Peyer's patch (tissue), 4 donors: ENCODE measurements around the gene RICTOR. TPM values are rescaled to one million over a fixed set of nuclear protein-coding genes. Genes with fewer than 3 reads are reported as not detected.

Experiments
- DNase-seq, 3 donors: peaks; one replicate each; pipeline ENCODE4 v3.0.0-alpha.2; 2017 to 2019
- H3K27ac ChIP-seq, 4 donors: fragments of 200-600 bp; sonication (generic); one replicate each; pipeline ENCODE4 v1.5.1; 2016 to 2019
- H3K27me3 ChIP-seq, 2 donors: fragments of 200-600 bp; sonication (generic); one replicate each; pipeline ENCODE4 v1.5.1; 2019
- H3K36me3 ChIP-seq, 3 donors: fragments of 200-600 bp; sonication (generic); one replicate each; pipeline ENCODE4 v1.5.1; 2016 to 2019
- H3K4me1 ChIP-seq, 4 donors: fragments of 200-600 bp; sonication (generic); one replicate each; pipeline ENCODE4 v1.5.1; 2016 to 2019
- H3K4me3 ChIP-seq, 4 donors: fragments of 200-600 bp; sonication (generic); 1 replicate in 3 of 4; 2 replicates in 1 of 4; pipeline ENCODE4 v1.5.1; 2016 to 2019; ENCODE audit warnings: mild to moderate bottlenecking in 1 of 4
- H3K9me3 ChIP-seq, 4 donors: fragments of 200-600 bp; sonication (generic); one replicate each; pipeline ENCODE4 v1.5.1; 2016 to 2019; ENCODE audit warnings: mild to moderate bottlenecking in 1 of 4
- POLR2A ChIP-seq, 2 donors: fragments of 450-650 bp; IDR thresholded peaks; one replicate each; pipeline ENCODE4 v1.5.1; 2017; ENCODE audit warnings: antibody characterized with exemption in 2 of 2, mild to moderate bottlenecking in 2 of 2, moderate library complexity in 2 of 2
- total RNA-seq, 4 donors: library from RNA; depleted of rRNA; stranded (reverse); fragments of >200 nt; gene quantifications; one replicate each; pipeline ENCODE4 v1.1.0, GENCODE V29; 2016
- TF ChIP-seq, protein P1 (sequence below), 6 experiments: fragments of 450-650 bp in 4 of 6; fragments of 200-600 bp in 2 of 6; sonication (generic) in 1 of 6; IDR thresholded peaks; one replicate each; pipeline ENCODE4 v1.5.1; 2017 to 2019; ENCODE audit warnings: antibody characterized with exemption in 6 of 6, mild to moderate bottlenecking in 3 of 6, moderate library complexity in 1 of 6

Gene RICTOR
- total RNA-seq, 4 donors from 2014 or later: 27.0 to 48.7 (median 33.5) TPM

DNA sequence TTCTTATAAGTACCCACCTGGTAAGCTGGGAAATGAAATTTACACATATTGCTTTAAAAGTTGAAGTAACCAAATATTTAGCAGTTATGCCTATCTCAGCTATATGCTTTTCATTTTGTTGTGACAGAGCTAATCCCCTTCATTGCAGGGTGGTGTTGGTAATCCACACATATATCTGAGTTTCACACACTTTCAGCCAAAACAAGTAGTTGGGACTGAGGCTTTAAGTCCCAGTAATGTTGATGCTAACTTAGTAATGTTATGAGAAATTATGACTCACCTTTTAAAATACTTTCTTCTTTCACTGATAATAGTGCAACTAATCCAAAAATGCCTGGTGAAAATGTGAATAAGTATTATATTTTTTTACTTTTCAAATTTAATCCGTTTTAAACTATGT is 19.2 kb upstream of the RICTOR start:
- H3K9me3 ChIP-seq: no peaks in the 10 kb centered on the region
- no peaks in the 10 kb centered on the region for H3K4me1 ChIP-seq
- no peak for TF ChIP-seq POLR2A (IDR thresholded peaks at IDR 0.05)
- TF ChIP-seq, protein P1, sequence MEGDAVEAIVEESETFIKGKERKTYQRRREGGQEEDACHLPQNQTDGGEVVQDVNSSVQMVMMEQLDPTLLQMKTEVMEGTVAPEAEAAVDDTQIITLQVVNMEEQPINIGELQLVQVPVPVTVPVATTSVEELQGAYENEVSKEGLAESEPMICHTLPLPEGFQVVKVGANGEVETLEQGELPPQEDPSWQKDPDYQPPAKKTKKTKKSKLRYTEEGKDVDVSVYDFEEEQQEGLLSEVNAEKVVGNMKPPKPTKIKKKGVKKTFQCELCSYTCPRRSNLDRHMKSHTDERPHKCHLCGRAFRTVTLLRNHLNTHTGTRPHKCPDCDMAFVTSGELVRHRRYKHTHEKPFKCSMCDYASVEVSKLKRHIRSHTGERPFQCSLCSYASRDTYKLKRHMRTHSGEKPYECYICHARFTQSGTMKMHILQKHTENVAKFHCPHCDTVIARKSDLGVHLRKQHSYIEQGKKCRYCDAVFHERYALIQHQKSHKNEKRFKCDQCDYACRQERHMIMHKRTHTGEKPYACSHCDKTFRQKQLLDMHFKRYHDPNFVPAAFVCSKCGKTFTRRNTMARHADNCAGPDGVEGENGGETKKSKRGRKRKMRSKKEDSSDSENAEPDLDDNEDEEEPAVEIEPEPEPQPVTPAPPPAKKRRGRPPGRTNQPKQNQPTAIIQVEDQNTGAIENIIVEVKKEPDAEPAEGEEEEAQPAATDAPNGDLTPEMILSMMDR (IDR thresholded peaks at IDR 0.05): no peak
- H3K36me3 ChIP-seq: no peaks in the 10 kb centered on the region
- H3K4me3 ChIP-seq: no peak overlapping the region
- H3K27ac ChIP-seq: no peak overlapping the region
- no peaks in the 10 kb centered on the region for H3K27me3 ChIP-seq
- DNase-seq: no peak

DNA sequence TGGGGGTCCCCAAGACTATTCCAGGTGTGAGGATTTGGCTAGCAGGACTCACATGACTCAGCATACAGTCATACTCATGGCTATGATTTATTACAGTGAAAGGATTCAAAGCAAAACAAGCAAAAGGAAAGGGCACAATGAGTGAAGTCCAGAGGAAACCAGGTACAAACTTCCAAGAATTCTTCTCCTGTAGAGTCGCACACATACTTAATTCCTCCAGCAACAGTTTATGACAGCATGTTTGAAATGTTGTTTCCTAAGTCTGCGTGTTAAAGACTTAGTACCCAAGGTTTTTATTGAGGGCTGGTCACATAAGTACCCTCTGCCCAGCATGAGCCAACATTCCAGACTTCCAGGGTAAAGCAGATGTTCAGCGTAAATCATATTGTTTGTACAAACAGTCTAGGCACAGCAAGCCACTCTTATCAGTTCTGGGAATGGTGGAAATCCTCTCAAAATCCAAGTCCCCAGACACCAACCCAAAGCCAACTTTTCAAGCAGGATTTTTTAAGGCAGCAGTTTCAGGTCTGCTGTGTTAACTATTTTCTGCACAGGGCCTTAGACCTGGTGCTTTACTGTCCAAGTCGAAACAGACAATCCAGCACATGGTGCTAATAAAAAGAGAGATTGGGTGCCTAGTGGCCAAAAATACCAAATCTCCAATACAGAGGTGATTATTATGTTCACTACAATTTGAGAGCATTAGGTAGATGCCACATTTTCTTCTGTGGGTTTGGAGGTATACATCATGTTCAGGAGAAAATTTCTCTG is 18.6 kb upstream of the RICTOR start:
- H3K27ac ChIP-seq: no peak overlapping the region
- H3K36me3 ChIP-seq: no peaks in the 10 kb centered on the region
- no peaks in the 10 kb centered on the region for H3K27me3 ChIP-seq
- no peaks in the 10 kb centered on the region for H3K4me1 ChIP-seq
- no peak for TF ChIP-seq POLR2A (IDR thresholded peaks at IDR 0.05)
- TF ChIP-seq, protein P1 (IDR thresholded peaks at IDR 0.05): no peak
- no peak for DNase-seq
- H3K4me3 ChIP-seq: no peak overlapping the region
- H3K9me3 ChIP-seq: no peaks in the 10 kb centered on the region

DNA sequence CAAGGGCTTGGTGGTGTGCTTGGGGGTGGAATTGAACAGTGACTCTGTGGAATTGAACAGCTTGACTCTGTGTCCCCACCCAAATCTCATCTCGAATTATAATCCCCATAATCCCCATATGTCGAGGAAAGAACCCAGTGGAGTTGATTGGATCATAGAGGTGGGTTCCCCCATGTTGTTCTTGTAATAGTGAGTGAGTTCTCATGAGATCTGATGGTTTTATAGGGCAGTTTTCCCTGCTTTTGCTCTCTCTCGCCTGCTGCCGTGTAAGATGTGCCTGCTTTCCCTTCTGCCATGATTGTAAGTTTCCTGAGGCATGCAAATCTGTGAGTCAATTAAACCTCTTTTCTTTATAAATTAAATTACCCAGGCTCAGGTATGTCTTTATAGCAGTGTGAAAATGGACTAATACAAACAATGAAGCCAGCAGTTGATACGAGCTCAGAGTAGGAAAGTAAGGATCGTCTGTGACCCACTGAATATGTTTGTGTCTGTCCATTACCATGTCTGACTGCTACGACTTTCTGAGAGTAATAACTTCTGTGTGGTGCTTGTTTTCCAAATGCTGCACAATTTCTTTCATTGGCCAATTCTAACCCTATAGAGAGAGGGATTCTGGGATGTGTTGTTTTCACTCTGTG is 17.9 kb upstream of the RICTOR start:
- H3K9me3 ChIP-seq: no peaks in the 10 kb centered on the region
- H3K27me3 ChIP-seq: no peaks in the 10 kb centered on the region
- H3K4me3 ChIP-seq: no peak overlapping the region
- H3K27ac ChIP-seq: no peak overlapping the region
- no peak for TF ChIP-seq POLR2A (IDR thresholded peaks at IDR 0.05)
- TF ChIP-seq, protein P1 (IDR thresholded peaks at IDR 0.05): no peak
- no peak for DNase-seq
- H3K4me1 ChIP-seq: no peaks in the 10 kb centered on the region
- no peaks in the 10 kb centered on the region for H3K36me3 ChIP-seq

DNA sequence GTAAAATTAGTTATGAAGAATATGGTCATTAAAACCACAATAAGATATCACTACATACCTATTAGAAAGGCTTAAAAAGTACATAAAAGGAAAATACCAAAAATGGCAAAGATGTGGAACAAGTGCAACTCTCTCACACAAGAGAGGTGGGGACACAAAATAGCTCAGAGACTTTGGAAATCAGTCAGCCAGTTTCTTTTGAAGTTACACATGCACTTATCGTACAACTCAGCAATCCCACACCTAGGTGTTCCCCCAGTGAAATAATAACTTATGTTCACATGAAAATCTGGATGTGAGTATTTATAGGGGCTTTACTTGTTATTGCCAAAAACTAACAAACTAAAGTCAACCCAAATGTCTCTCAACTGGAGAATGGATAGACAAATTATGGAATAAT is 9.8 kb upstream of the RICTOR start:
- H3K36me3 ChIP-seq: no peaks in the 10 kb centered on the region
- H3K9me3 ChIP-seq: no peaks in the 10 kb centered on the region
- H3K4me3 ChIP-seq: no peak overlapping the region
- H3K27ac ChIP-seq: no peak overlapping the region
- no peaks in the 10 kb centered on the region for H3K27me3 ChIP-seq
- TF ChIP-seq, protein P1 (IDR thresholded peaks at IDR 0.05): no peak
- no peak for TF ChIP-seq POLR2A (IDR thresholded peaks at IDR 0.05)
- DNase-seq: no peak
- H3K4me1 ChIP-seq: no peaks in the 10 kb centered on the region

DNA sequence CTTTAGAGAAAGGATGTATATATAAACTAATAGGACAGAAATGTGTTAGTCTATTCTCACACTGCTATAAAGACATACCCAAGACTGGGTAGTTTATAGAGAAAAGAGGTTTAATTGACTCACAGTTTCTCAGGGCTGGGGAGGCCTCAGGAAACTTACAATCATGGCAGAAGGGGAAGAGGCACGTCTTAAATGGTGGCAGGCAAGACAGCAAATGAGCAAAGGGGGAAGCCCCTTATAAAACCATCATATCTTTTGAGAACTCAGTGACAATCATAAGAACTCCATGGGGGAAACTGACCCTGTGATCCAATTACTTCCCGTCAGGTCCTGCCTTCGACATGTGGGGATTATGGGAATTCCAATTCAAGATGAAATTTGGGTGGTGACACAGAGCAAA is 8.8 kb upstream of the RICTOR start:
- no peaks in the 10 kb centered on the region for H3K27me3 ChIP-seq
- no peaks in the 10 kb centered on the region for H3K36me3 ChIP-seq
- H3K4me1 ChIP-seq: no peaks in the 10 kb centered on the region
- DNase-seq: no peak
- H3K27ac ChIP-seq: no peak overlapping the region
- TF ChIP-seq POLR2A (IDR thresholded peaks at IDR 0.05): no peak
- TF ChIP-seq, protein P1 (IDR thresholded peaks at IDR 0.05): no peak
- no peak overlapping the region for H3K4me3 ChIP-seq
- no peaks in the 10 kb centered on the region for H3K9me3 ChIP-seq
